Heart right ventricle (tissue), 16 donors: ENCODE results near the gene AKAP17A. TPM values are rescaled to one million over a fixed set of nuclear protein-coding genes. Genes with fewer than 3 reads are reported as not detected.
"Not testable (repeated sequence)": the region's sequence is repeated elsewhere in the genome, so short reads cannot be mapped to it uniquely, and the experiment has no call there.

Source experiments
- ATAC-seq, 8 donors: fragments of 200-7000 bp; cut with Tn5 transposase; one replicate each; pipeline ENCODE4 v1.9.1; 2020; ENCODE audit warnings: mild to moderate bottlenecking in 8 of 8, moderate library complexity in 8 of 8, moderate number of reproducible peaks in 1 of 8
- DNase-seq, 2 donors: peaks; one replicate each; pipeline ENCODE4 v3.0.0-alpha.2; 2020
- H3K27ac ChIP-seq, 10 donors: fragments of 200-600 bp; sonication (generic) in 2 of 10; one replicate each; pipeline versions ENCODE4 v1.5.0 to v1.8.0; 2020 to 2022; ENCODE audit warnings: mild to moderate bottlenecking in 3 of 10
- H3K27me3 ChIP-seq, 7 donors: fragments of 200-600 bp; one replicate each; pipeline ENCODE4 v1.8.0; 2021 to 2022; ENCODE audit warnings: mild to moderate bottlenecking in 2 of 7
- H3K36me3 ChIP-seq, 9 donors: fragments of 200-600 bp; sonication (generic) in 1 of 9; one replicate each; pipeline versions ENCODE4 v1.5.0 to v1.8.0; 2020 to 2022; ENCODE audit warnings: mild to moderate bottlenecking in 2 of 9
- H3K4me1 ChIP-seq, 9 donors: fragments of 200-600 bp; sonication (generic) in 1 of 9; one replicate each; pipeline versions ENCODE4 v1.5.0 to v1.8.0; 2020 to 2022; ENCODE audit warnings: mild to moderate bottlenecking in 4 of 9
- H3K4me3 ChIP-seq, 10 donors: fragments of 200-600 bp; sonication (generic) in 2 of 10; one replicate each; pipeline versions ENCODE4 v1.5.0 to v1.8.0; 2020 to 2022; ENCODE audit warnings: mild to moderate bottlenecking in 7 of 10, moderate library complexity in 2 of 10
- H3K9me3 ChIP-seq, 11 donors: fragments of 200-600 bp in 10 of 11; sonication (generic) in 2 of 11; one replicate each; pipeline versions ENCODE4 v1.5.0 to v1.8.0; 2013 to 2022; ENCODE audit warnings: mild to moderate bottlenecking in 2 of 11, control low read depth in 1 of 11, moderate library complexity in 1 of 11
- CTCF ChIP-seq, 9 donors: fragments of 200-600 bp; sonication (generic) in 2 of 9; IDR thresholded peaks; one replicate each; pipeline versions ENCODE4 v1.5.0 to v1.8.0; 2021 to 2022; ENCODE audit warnings: antibody characterized with exemption in 9 of 9, mild to moderate bottlenecking in 5 of 9, moderate library complexity in 1 of 9
- WGBS, 2 donors: extraction: QIAGEN DNeasy Blood & Tissue Kit; methylation state at CpG; one replicate each; pipeline ENCODE4 v1.1.7; 2013; ENCODE audit warnings: inconsistent platforms in 1 of 2; 5-methylcytosine and 5-hydroxymethylcytosine counted together
- intact Hi-C, 10 donors: fragments of 100-400 bp; cut with DNase I; formaldehyde crosslinking; loops; one replicate each; pipeline versions ENCODE4 v1.11.1 to v1.14.2; 2022
- polyA plus RNA-seq, 2 donors: library from polyadenylated mRNA; stranded (reverse); fragments of 200-250 nt; gene quantifications; one replicate each; pipeline ENCODE4 v1.2.3, GENCODE V29; 2013
- total RNA-seq, 10 donors: library from RNA; stranded (reverse); fragmentation: NEBNext Ultra II Directional in 3 of 10; extraction: Animal tissue kit (Norgen Biotek cat#: 25700) in 3 of 10; gene quantifications; one replicate each; pipeline versions ENCODE4 v1.2.1 to v1.2.4, GENCODE V29; 2021 to 2023
- donor health status: Arrhythmogenic right ventricular cardiomyopathy.
- donor health status: ischemic (EF 13 %, LVEDD 7.1; RV severe dilation, severe dysfunction).
- donor health status: healthy with polysubstance abuse.
- donor health status: DM: no; HTN: yes; CAD: no.
- donor health status: DM: no; HTN: no; CAD: no.
- donor health status: ischemic (EF 25% LVEDD 6.9; RV normal size, moderate dysfunction).
- donor health status: ischemic (EF 25% LVEDD 5.7; RV mildly dilated, moderate dysfunction).
- donor health status: healthy.
- donor health status: DM: yes; HTN: yes; CAD: no.
- donor health status: Ischemic cardiomyopathy.
- donor health status: ischemic (EF 35%, LVEDD 5.7; RV mildly dilated, moderate dysfunction).
- donor health status: nonischemic (EF 11% LVEDD 7.7; RV severe dilation, severe dysfunction).
- donor health status: DM: yes; HTN: yes; CAD: no.
- donor health status: PGD.
- donor health status: ischemic (EF 29% LVEDD 5.4; RV normal size, mild dysfunction).
- donor health status: nonischemic (EF 23%, LVEDD 6.1; RV moderate dilation, normal function).

Gene AKAP17A
- total and polyA plus RNA-seq, 12 donors = 12.2 to 35.6 (median 16.8) TPM

- no peaks in the 10 kb centered on the region for H3K36me3 ChIP-seq
- WGBS, 2 donors = 40 to 50% methylated on average over 18 of the region's 18 CpGs
- no peaks in the 10 kb centered on the region for H3K27me3 ChIP-seq
- peaks cover 0 to 17% (median 6%) of the 10 kb centered on the region in 9 donors for H3K4me1 ChIP-seq
- intact Hi-C loops = no loop called here
- peaks cover 0 to 5% (median 0%) of the 10 kb centered on the region in 11 donors for H3K9me3 ChIP-seq
- no peak for TF ChIP-seq CTCF (IDR thresholded peaks at IDR 0.05)
- DNase-seq = peak in 1 of 2 donors; percentile 68
- no peak overlapping the region for H3K4me3 ChIP-seq
- peak in 7 of 8 donors; percentile 44 to 96 (median 85) for ATAC-seq
- peak overlapping the region; percentile 44 to 87 (median 74) for H3K27ac ChIP-seq
Measured at GRCh38 chrX:1546691-1547251, 44.6 kb upstream of the AKAP17A start.

GRCh38 chrX:1551959-1552546 is 39.4 kb upstream of the AKAP17A start:
- peaks cover 0 to 12% (median 0%) of the 10 kb centered on the region in 11 donors for H3K9me3 ChIP-seq
- TF ChIP-seq CTCF (IDR thresholded peaks at IDR 0.05) = no peak
- no peaks in the 10 kb centered on the region for H3K36me3 ChIP-seq
- no peaks in the 10 kb centered on the region for H3K27me3 ChIP-seq
- peaks cover 0 to 23% (median 5%) of the 10 kb centered on the region in 9 donors for H3K4me1 ChIP-seq
- intact Hi-C loops = no loop called here
- ATAC-seq = no peak
- 77 to 86% methylated on average over 3 of the region's 3 CpGs for WGBS, 2 donors
- H3K27ac ChIP-seq = peak overlapping the region in 1 of 10 donors; percentile 20
- DNase-seq = no peak
- no peak overlapping the region for H3K4me3 ChIP-seq

- H3K4me3 ChIP-seq = no peak overlapping the region
- no peaks in the 10 kb centered on the region for H3K36me3 ChIP-seq
- intact Hi-C loops = no loop called here
- H3K27me3 ChIP-seq = no peaks in the 10 kb centered on the region
- WGBS, 2 donors = 79 to 82% methylated on average over 19 of the region's 19 CpGs
- ATAC-seq = peak in 3 of 8 donors; percentile 11 to 27 (median 24)
- TF ChIP-seq CTCF (IDR thresholded peaks at IDR 0.05) = no peak
- peak overlapping the region in 2 of 10 donors; percentile 64 to 86 for H3K27ac ChIP-seq
- H3K9me3 ChIP-seq = peaks cover 0 to 12% (median 0%) of the 10 kb centered on the region in 11 donors
- H3K4me1 ChIP-seq = peaks cover 0 to 18% (median 0%) of the 10 kb centered on the region in 9 donors
- no peak for DNase-seq
Measured at GRCh38 chrX:1554469-1555210, 36.8 kb upstream of the AKAP17A start.

GRCh38 chrX:1555370-1555769 is 36.0 kb upstream of the AKAP17A start:
- Histone ChIP-seq H3K27me3 (no peaks in the 10 kb centered on the region), H3K36me3 (no peaks in the 10 kb centered on the region), H3K27ac (peak overlapping the region in 1 of 10 donors; percentile 86), H3K4me3 (no peak overlapping the region), H3K9me3 (peaks cover 0 to 12% (median 0%) of the 10 kb centered on the region in 11 donors), H3K4me1 (peaks cover 0 to 18% (median 0%) of the 10 kb centered on the region in 9 donors)
- DNase-seq (no peak), ATAC-seq (no peak)
- 88 to 89% methylated on average over 6 of the region's 6 CpGs for WGBS, 2 donors
- intact Hi-C loops = no loop called here
- no peak for TF ChIP-seq CTCF (IDR thresholded peaks at IDR 0.05)

GRCh38 chrX:1557442-1557841 is 34.0 kb upstream of the AKAP17A start:
- ATAC-seq, H3K27ac ChIP-seq, DNase-seq, intact Hi-C loops, H3K36me3 ChIP-seq, H3K4me3 ChIP-seq, H3K27me3 ChIP-seq: not testable (repeated sequence)
- H3K9me3 ChIP-seq = peaks cover 0 to 12% (median 0%) of the 10 kb centered on the region in 11 donors
- H3K4me1 ChIP-seq = peaks cover 0 to 11% (median 0%) of the 10 kb centered on the region in 9 donors
